ENCODE results near the gene GPR89B.
"Not testable (repeated sequence)": the region's sequence is repeated elsewhere in the genome, so short reads cannot be mapped to it uniquely, and the experiment has no call there.

The GPR89B gene

DNA sequence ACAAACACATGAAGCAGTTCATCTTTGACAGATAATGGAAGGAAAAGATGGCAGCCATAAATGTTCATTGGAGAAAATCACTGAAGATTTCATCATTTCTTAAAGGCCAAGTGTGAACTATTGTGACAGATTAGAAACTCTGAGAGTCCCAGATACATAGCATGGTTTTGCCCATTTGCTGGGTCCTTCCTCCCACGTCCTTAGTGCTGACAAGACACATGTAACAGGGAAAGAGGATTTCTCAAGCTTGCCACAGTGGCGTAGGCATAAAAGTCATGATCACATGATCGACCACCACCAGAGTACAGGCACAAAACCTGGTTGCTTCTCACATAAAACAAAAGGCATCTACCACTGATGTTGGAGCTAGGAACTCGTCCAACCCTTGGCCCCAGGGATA is 98.8 kb downstream of the GPR89B start:
- DNase-seq (ENCODE audit: low read depth in 1 of 2, low spot score in 1 of 2), result not testable (repeated sequence)

DNA sequence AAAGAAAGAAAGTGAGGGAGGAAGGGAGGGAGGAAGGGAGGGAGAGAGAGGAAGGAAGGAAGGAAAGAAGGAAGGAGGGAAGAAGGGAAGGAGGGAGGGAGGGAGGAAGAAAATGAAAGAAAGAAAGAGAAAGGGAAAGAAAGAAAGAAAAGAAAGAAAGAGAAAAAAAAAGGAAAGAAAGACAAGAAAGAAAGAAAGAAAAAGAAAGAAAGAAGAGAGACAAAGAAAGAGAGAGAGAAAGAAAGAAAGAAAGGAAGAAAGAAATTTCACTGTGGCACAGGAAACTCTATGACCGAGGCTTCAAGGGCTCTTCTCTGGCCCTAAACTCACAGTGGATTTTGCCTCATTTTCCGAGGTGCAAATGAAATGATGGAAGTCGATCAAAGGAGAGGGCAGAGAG is 104.0 kb downstream of the GPR89B start:
- DNase-seq (ENCODE audit: low read depth in 1 of 2, low spot score in 1 of 2), result not testable (repeated sequence)

- DNase-seq (ENCODE audit: low read depth in 1 of 2, low spot score in 1 of 2), result not testable (repeated sequence)
These were observed 104.5 kb downstream of the GPR89B start for GRCh38 chr1:148032690-148033089.

DNA sequence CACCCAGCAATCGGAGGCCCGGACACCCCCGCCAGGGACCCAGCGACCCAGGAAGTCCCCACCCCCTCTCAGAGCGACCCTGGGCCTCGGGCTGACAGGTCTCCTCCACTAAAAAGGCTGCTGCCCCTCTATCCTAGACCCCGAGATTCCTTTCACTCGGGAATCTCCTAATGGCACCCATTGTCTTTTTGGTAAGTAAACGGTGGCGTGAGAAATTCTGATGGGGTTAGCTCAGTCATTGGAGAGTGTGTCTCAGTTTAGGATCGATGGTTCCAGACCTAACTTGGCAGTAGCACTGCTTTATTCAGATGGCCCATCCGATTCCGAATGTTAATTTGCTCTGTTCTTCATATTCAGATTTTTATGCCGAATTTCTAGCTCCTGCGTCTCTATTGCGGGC is 104.9 kb downstream of the GPR89B start:
- not testable (repeated sequence) for DNase-seq (ENCODE audit: low read depth in 1 of 2, low spot score in 1 of 2)

DNA sequence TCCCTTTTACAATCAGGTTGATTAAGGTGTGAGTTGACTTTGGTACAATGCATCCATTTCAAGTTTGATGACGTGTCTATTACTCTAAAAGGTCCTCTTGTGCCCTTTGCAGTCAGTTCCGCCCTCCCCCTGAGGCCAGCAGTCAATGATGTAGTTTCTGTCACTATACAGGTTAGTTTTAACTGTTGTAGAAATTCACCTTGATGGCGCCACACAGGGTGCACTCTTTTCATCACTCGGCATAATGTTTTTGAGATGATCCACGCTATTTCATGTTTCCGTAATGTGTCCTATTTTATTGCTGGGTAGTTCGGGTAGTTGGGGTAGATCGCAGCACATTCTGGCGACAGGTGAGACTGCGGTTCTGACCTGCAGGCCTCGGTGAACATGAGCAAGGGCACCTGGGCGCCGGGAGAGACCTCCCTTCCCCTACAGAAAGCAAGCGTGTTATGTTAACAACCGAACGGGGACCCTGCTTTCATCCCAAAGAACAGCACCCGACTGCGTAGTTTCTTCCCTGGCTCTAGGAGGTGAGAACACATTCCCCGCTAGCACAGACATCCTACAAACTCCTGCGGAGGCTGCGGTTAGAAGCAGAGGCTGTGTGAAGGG is 109.7 kb downstream of the GPR89B start:
- DNase-seq (ENCODE audit: low read depth in 1 of 2, low spot score in 1 of 2), result not testable (repeated sequence)

DNA sequence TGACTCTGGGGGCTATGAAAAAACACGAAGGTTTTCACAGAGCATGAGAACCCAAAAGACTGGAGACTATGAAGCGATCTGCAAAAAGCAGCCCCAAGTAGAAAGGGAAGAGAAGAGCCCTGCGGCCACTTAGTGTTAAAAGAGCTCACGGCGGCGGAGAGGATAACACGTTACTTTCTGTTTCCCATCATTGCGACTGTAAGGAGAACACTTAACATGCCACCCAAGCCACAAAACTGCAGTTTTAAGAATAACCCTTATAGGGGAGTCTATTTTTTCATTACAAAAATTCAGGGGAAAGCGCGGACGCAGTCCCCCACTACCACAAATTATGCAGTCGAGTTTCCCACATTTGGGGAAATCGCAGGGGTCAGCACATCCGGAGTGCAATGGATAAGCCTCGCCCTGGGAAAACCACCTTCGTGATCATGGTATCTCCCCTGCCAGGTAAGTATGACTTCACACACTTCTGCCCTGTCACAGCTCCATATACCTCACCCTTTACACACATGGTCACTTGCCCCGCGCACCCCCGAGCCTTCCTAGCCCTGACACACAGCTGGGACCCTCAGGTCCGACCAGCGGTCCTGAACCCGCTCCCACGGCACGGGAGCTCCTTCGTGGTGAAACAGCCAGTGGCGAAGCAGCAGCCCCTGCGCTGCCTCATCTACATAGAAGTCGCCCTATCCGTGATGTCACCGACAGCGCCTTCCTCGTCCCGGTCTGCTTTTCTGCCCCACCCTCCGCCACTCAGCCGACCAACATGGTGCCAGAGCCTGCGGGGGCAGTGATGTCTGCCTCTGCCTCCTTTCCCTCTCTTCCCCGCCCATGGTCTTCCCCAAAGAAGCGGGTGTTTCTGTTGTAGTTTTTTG is 110.5 kb downstream of the GPR89B start:
- peak in 1 of 2 donors; percentile 54 for DNase-seq (ENCODE audit: low read depth in 1 of 2, low spot score in 1 of 2)
